GM12878 (cell line): ENCODE measurements around the gene CCDC91. TPM values are rescaled to one million over a fixed set of nuclear protein-coding genes. Genes with fewer than 3 reads are reported as not detected.

Experiments
- SREBF2 ChIP-seq: IDR thresholded peaks from 2 replicates; pipeline ENCODE4 v1.6.1; 2012; ENCODE audit warnings: mild to moderate bottlenecking, low read length
- SRF ChIP-seq, 2 experiments: IDR thresholded peaks; 2 replicates each; pipeline ENCODE4 v1.6.1; 2011; ENCODE audit warnings: low read depth in 2 of 2, low read length in 2 of 2, mild to moderate bottlenecking in 1 of 2, moderate library complexity in 1 of 2
- STAT1 ChIP-seq: fragments of 450-650 bp; conservative IDR thresholded peaks from 2 replicates; pipeline ENCODE4 v1.6.1; 2014; ENCODE audit warnings: antibody characterized with exemption, mild to moderate bottlenecking
- ZNF24 ChIP-seq: fragments of 450-650 bp; IDR thresholded peaks from 2 replicates; pipeline ENCODE4 v1.6.1; 2017; ENCODE audit warnings: antibody characterized with exemption, mild to moderate bottlenecking
- ZNF274 ChIP-seq: IDR thresholded peaks from one replicate; pipeline ENCODE4 v1.8.0; 2011; ENCODE audit not compliant: insufficient read length, insufficient read depth
- polyA plus RNA-seq, 11 experiments: library from polyadenylated mRNA; depleted of rRNA in 4 of 11; unstranded in 6 of 11; stranded (reverse) in 5 of 11; fragments of >200 nt; fragmentation: Nextera tagmentation in 4 of 11; fragmentation: Illumina TruSeq in 1 of 11; extraction: Ambion mirVana in 4 of 11; extraction: Trizol in 1 of 11; gene quantifications; 1 replicate in 1 of 11; 2 replicates in 10 of 11; pipeline versions ENCODE4 v1.2.1 to v1.2.3, GENCODE V29; 2011 to 2016; ENCODE audit warnings: inconsistent platforms in 2 of 11, missing spikeins in 2 of 11, low read depth in 1 of 11
- total RNA-seq, 4 experiments: library from RNA; depleted of rRNA in 3 of 4; stranded (reverse); fragments of >200 nt in 3 of 4; fragmentation: Illumina TruSeq in 1 of 4; extraction: Trizol in 1 of 4; gene quantifications; 2 replicates each; pipeline versions ENCODE4 v1.2.1 to v1.2.3, GENCODE V29; 2013 to 2021
- TF ChIP-seq, protein P1 (sequence below): fragments of 450-650 bp; formaldehyde crosslinking; IDR thresholded peaks from 2 replicates; pipeline ENCODE4 v1.4.0; 2020; ENCODE audit warnings: mild to moderate bottlenecking, moderate library complexity
- TF ChIP-seq, protein P2 (sequence below): fragments of 450-650 bp; IDR thresholded peaks from 2 replicates; pipeline ENCODE4 v1.6.1; 2017; ENCODE audit warnings: borderline replicate concordance
- TF ChIP-seq, protein P3 (sequence below): IDR thresholded peaks from 2 replicates; pipeline ENCODE4 v1.6.1; 2012; ENCODE audit warnings: low read depth, low read length, improper control_type of control experiment

CCDC91 gene
- total and polyA plus RNA-seq, 10 of the 15 experiments (the other 5 are each of a cell fraction or from before 2014, with no cell fraction given) = 6.1 to 24.9 (median 16.5) TPM

DNA sequence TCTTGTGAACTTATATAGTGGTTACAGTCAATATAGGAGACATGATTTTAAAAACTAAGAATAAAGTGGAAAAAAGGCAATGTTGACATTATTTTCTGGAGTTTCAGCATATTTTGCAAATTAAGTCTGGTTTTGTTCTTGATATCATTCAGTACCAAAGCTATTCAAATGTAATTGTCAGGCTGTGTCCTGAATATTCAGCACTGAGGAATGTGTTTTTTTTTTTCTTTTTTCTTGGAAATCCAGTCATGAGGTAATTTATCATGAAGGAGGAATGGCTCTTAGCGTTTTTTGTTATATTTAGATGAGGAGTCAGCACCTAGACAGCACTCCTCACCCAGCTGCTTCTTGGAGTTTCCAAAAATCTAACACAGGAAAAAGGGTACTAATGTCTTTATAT is 225.5 kb downstream of the CCDC91 start (continued):
- TF ChIP-seq, protein P1, sequence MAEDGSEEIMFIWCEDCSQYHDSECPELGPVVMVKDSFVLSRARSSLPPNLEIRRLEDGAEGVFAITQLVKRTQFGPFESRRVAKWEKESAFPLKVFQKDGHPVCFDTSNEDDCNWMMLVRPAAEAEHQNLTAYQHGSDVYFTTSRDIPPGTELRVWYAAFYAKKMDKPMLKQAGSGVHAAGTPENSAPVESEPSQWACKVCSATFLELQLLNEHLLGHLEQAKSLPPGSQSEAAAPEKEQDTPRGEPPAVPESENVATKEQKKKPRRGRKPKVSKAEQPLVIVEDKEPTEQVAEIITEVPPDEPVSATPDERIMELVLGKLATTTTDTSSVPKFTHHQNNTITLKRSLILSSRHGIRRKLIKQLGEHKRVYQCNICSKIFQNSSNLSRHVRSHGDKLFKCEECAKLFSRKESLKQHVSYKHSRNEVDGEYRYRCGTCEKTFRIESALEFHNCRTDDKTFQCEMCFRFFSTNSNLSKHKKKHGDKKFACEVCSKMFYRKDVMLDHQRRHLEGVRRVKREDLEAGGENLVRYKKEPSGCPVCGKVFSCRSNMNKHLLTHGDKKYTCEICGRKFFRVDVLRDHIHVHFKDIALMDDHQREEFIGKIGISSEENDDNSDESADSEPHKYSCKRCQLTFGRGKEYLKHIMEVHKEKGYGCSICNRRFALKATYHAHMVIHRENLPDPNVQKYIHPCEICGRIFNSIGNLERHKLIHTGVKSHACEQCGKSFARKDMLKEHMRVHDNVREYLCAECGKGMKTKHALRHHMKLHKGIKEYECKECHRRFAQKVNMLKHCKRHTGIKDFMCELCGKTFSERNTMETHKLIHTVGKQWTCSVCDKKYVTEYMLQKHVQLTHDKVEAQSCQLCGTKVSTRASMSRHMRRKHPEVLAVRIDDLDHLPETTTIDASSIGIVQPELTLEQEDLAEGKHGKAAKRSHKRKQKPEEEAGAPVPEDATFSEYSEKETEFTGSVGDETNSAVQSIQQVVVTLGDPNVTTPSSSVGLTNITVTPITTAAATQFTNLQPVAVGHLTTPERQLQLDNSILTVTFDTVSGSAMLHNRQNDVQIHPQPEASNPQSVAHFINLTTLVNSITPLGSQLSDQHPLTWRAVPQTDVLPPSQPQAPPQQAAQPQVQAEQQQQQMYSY (CRISPR knock-in tag) = no peak
- TF ChIP-seq ZNF24 (no peak), SREBF2 (no peak), ZNF274 (no peak), STAT1 (no peak), SRF (IDR thresholded peaks at IDR 0.05; ENCODE audit: low read depth in 2 of 2, low read length in 2 of 2) (no peak)
- TF ChIP-seq, protein P2, sequence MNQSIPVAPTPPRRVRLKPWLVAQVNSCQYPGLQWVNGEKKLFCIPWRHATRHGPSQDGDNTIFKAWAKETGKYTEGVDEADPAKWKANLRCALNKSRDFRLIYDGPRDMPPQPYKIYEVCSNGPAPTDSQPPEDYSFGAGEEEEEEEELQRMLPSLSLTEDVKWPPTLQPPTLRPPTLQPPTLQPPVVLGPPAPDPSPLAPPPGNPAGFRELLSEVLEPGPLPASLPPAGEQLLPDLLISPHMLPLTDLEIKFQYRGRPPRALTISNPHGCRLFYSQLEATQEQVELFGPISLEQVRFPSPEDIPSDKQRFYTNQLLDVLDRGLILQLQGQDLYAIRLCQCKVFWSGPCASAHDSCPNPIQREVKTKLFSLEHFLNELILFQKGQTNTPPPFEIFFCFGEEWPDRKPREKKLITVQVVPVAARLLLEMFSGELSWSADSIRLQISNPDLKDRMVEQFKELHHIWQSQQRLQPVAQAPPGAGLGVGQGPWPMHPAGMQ = no peak
- TF ChIP-seq, protein P3, sequence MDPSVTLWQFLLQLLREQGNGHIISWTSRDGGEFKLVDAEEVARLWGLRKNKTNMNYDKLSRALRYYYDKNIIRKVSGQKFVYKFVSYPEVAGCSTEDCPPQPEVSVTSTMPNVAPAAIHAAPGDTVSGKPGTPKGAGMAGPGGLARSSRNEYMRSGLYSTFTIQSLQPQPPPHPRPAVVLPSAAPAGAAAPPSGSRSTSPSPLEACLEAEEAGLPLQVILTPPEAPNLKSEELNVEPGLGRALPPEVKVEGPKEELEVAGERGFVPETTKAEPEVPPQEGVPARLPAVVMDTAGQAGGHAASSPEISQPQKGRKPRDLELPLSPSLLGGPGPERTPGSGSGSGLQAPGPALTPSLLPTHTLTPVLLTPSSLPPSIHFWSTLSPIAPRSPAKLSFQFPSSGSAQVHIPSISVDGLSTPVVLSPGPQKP = no peak
